RKO (cell line): ENCODE results near the gene TRPT1.

Source experiments
- DNase-seq: peaks from one replicate; pipeline ENCODE4 v3.0.0-alpha.2; 2016; ENCODE audit warnings: low spot score

Gene TRPT1

DNA sequence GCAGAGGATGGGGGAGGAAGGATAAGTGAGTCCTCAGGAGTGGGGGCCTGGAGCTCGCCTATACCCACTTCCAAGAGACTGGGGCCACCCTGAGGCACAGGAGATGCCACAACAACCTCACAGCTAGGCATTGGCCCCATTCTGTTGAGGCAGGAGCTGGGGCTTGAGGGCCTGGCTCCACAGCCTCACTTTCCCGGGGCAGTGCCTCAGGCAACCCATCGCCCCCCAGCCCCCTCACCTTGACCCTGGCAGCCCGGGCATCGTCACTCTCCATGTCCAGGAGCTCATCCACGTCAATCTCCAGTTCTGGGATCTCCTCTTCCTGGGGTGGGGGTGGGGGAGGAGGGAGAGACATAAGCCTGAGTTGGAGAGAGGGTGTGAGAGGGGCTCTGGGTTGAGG, 19.0 kb upstream of the TRPT1 start:
- peak; percentile 34 for DNase-seq

DNA sequence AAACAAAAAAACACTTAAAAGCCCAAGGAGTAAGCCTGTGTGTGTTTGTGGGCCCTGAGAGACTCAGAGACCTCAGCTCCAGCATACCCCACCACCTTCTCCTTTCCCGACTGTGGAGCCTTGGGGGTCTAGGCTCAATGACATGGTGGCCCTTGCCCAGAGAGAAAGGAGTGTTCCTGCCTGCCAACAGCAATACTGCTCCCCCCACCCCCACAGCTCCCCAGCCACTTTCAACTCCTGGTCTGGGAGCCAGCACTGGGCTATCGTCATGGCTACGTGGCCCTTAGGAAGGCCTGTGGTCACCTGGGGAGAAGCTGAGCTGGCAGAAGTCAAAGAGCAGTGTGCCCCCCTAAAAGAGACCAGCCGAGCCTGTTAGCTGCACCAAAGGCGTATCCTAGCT, 18.1 kb upstream of the TRPT1 start:
- DNase-seq = no peak

DNA sequence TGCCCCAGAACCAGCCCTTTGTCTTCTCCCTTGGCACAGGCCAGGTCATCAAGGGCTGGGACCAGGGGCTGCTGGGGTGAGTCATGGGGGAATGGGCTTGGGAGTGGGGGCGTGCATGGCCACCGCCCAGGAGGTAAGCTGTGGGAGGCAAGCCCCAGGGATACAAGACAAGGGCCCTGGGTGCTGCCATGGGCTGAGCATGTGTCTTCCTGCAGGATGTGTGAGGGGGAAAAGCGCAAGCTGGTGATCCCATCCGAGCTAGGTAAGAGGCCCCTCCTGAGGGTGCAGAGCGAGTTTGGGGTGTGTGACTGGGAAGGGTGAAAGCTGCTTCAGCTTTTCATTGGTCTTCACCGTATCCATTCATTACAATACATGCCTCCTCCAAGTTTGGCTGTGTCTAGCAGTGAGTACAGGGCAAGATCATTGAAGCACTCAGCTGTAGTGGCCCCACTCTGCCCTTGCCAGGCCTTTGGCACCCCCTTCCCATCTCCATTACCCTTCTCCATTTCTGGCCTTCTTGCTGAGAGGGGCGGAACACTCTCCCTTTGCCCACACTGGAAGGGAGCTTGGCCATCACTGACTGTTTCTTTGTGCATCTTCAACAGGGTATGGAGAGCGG, 17.4 kb upstream of the TRPT1 start:
- no peak for DNase-seq

DNA sequence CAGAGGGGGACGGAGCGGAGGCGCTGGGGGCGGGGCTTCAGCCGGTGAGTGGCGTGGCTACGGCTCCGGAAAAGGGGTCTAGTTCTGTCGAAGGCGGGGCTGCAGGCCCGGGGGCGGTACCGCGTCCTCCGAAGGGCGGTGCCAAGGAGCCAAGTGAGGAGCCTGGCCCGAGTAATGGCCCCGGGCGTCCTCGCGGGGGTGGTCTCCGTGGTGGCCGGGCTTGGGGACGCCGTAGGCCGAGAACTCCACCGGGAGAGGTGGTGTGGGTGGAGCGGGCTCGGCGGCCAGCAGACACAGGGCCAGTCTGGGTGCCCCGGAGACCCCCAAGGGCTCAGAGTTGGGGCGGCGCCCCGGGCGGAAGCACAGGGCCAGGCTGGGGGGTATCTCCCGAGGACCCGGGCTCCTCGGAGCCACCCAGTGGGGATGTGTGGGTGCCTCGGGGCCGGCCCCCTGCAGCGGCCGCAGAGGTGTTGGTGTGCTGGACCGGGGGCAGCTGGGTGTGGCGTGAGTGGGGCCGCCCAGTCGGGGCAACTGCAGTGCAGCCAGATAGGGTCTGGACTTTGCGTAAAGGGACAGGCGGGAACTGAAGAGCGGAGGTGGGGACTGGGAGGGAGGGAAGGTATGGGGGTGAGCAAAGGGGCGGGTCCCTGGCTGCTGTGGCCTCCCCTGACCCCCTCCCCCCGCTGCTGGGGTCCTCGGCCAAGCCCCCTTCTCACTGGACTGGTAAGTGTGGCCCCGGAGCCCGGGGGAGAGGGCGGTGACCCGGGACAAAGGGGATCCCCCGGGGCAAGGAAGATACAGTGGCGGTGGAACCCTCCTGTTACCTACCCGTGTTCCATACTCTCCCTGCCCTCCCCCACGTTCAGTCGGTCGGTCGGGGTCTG, 15.7 kb upstream of the TRPT1 start:
- DNase-seq = peak; percentile 97

DNA sequence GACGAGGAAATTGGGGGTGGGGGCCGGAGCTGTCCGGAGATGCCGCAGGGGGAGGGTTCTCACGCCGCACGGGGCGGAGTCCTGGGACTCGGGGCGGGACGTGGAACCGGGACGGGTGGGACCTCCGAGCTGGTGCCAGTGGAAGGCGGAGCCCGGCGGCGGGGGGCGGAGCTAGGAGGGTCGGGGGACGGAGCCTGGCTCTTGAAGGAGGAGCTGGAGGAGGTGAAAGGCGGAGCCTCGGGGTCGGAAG, 15.2 kb upstream of the TRPT1 start:
- DNase-seq = no peak

DNA sequence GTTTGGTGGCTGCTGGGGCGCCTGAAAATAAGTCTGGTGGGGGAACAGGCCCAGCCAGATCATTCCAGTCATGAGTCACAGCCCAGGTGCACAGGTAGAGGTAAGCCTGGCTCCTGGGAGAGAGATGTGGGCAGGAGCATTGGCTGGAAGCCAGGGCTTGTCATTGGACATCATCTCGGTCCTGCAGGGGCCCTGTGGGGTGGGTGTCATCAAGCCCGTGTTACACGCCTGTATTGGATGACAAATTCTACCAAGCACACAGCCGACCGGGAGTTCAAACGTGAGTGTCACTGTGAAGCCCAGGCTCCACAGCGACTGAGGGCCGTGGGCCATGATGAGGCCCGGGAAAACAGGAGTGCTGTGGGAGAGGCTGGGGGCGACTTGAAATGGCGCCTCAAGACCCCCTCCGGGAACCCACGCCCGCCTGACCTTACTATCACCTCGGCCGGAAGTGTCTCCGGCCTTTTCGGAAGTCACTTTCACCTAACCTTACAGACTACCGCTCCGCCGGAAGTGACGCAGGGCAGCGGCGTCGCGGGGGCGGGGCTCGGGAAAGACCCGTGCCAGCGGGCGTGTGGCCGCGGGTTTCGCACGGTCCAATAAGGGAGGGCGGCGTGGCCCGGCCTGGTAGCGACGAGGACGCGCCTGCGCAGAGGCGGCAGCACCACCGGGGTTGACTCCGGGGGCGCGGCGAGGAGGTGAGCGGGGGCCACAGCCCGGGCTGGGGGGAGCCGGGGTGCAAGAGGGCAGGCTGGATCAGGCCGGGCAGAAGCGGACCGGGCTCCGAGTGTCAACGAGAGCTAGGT, 14.7 kb upstream of the TRPT1 start, which contains the start of gene FKBP2:
Gene FKBP2, plus strand, starts transcription at position 661 of the 806 bp plus-strand sequence. CDS start 1,293 bp downstream, outside the sequence.
- peak; percentile 96 for DNase-seq

DNA sequence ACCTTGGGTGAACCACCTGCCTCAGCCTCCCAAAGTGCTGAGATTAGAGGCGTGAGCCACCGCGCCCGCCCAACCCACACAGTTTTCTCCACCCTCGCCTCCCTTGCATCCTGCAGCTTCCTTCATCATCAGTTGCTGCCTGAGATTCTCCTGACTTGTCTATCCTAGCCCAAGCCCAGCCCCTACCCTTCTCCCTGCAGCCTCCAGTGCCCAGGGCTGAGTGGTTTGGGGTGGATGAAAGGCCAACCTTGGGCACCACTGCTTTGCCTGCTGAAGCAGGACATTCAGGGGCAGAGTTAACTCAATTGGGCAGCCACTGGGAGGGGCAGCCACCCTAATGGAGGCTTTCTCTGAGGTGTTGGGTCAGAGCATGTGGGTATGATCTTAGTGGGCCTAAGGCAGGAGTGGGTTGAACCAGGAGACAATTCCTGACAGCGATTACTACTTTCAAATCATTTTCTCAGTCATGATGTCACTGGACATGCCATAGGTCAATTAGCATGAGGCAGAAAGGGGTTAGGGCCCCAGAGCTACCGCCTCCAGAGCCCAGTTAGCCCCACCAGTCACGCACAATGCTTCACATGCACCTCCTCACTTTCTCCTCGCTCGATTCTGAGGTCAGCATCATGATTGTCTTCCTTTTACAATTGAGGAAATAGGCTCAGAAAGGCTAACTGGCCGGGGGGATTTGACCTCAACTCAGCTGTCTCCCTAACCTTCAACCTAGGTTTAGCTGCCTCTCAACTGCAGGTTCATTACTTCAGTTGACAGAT, 13.9 kb upstream of the TRPT1 start:
- DNase-seq = peak; percentile 45

DNA sequence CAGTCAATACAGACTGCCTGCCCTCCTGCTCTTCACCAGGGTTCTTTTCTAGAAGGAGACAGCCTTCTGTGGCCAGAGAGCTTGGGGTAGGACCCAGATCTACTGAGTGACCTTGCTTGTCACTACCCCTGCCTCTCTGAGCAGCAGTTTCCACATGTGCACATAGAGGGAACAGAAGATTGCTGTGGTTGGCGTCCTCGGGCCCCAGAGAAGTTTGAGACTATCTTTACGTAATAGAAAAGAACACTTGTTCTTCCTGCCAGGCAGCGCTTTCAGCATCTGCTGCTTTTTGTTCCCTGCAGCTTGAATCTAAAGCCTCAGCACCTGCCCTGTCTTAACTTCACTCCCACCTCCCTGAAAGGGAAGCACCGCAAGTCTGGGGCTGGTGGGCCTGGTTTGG, 13.0 kb upstream of the TRPT1 start:
- DNase-seq = no peak

DNA sequence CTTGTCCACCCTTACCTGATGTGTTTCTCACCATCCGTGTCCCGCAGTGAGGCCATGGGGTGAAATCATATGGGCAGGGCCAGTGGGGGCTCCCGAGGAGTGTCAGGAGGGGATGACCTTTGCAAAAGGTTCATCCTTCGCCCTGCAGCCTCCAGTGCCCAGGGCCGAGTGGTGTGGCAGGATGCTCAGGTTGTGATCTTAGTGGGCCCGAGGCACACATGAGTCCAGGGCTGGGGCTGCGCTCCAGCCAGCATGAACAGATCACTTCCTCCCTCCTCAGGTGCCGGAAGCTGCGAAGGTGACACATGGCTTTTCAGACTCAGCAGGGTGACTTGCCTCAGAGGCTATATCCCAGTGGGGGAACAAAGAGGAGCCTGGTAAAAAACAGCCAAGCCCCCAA, 12.1 kb upstream of the TRPT1 start:
- no peak for DNase-seq

DNA sequence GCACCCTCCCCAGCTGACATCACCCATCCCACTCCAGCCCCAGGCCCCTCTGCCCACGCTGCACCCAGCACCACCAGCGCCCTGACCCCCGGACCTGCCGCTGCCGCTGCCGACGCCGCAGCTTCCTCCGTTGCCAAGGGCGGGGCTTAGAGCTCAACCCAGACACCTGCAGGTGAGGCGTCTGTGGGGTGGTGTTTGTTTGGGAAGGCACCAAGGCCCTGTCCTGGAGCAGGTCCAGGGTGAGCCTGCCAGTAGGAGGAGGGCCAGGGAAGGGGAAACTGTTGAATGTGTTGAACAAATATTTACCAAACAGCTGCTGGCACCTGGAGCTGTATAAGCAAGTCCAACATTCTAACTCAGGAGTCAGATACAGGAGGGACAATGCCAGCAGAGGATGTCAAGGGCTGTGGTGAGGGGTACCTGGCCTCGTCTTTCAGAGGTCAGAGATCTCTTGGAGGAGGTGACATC, 11.5 kb upstream of the TRPT1 start:
- DNase-seq = no peak

DNA sequence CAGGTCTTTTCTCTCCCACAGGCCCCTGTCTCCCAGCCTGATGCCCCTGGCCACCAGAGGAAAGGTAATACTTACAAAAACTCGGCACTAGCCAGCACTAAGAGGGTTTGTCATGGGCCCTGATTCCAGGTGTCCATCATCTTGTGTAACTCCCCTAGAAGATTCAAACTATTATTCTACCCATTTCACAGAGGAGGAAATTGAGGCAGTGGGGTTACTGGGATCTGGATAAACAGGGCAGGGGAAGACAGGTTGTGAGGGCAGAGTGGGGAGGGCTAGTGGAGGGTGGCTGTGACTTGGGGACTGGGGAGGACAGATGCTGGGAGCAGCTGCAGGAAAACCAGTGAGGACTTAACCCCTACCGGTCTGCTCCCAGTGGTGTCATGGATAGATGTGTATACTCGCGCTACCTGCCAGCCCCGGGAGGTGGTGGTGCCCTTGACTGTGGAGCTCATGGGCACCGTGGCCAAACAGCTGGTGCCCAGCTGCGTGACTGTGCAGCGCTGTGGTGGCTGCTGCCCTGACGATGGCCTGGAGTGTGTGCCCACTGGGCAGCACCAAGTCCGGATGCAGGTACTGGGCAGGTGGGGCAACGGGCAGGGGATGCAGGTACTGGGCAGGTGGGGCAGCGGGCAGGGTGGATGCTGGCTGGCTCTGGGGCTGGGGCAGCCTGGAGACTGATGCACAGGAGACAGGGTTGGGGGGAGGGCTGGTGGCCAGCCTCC, 9.6 kb upstream of the TRPT1 start:
- no peak for DNase-seq

DNA sequence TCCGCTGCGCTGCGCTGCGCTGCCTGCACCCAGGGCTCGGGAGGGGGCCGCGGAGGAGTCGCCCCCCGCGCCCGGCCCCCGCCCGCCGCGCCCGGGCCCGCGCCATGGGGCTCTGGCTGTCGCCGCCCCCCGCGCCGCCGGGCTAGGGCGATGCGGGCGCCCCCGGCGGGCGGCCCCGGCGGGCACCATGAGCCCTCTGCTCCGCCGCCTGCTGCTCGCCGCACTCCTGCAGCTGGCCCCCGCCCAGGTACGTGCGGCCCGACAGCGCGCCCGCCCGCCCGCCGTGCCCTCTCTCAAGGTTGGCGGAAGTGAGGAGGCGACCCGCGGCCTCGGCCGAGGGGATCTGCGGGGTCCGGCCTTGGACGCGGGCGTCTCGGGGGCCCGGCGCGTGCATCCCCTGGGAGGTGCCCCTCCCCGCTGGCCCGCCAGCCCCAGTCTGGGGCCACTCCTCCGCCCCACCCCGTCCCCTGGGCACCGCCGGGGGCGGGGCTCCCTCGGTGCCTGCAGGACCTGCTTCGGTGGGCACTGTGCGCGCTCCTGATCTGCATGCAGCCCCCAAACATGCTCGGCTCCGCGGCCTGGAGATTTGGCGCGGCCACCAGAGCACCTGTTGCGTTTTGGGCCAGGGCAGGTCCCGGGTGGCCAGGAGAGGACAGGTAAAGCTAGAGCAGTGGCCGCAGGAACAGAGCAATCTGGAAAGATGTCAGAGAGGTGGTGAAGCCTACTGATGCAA, 8.8 kb upstream of the TRPT1 start:
- peak; percentile 51 for DNase-seq

DNA sequence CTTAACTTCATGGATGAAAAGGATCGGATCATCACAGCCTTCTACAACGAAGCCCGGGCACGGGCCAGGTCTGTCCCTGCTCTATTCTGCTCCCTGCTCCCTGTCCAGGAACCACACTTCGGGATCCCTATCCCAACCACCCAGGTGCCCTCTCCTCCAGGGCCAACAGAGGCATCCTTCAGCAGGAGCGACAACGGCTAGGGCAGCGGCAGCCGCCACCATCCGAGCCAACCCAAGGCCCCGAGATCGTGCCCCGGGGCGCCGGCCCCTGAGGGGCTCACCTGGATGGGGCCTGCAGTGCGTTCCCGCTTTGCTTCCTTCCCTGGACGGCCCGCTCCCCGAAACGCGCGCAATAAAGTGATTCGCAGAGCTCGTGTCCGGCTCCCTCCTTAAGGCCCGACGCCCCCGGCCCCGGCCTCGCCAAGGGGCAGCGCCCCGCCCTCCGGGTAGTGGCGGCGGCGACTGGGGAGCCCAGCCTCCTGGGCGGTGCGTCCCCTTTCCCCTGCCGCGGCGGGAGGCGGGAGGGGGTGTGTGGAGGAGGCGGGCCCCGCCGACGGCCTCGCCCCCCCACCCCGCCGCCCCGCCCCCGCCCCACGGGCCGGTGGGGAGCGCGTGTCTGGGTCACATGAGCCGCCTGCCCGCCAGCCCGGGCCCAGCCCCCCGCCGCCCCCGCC, 8.1 kb upstream of the TRPT1 start, which contains the start of gene VEGFB:
Gene VEGFB, plus strand, starts transcription at position 672 of the 674 bp plus-strand sequence. CDS start 250 bp downstream, outside the sequence.
- DNase-seq = peak; percentile 59

DNA sequence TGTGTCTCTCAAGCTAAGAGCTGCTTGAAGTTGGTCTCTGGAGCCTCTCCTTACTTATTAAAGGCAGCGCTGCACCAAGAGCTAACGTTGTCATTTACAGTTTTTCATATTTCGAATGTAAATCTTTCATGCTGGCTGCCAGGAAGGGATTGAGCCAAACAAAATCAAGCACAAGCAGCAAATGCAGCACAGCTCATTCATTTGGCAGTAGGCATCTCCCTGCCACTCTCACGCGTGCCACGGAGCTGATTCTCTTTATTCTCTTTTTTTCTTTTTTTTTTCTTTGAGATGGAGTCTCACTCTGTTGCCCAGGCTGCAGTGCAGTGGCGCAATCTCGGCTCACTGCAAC, 7.0 kb upstream of the TRPT1 start:
- DNase-seq = no peak

DNA sequence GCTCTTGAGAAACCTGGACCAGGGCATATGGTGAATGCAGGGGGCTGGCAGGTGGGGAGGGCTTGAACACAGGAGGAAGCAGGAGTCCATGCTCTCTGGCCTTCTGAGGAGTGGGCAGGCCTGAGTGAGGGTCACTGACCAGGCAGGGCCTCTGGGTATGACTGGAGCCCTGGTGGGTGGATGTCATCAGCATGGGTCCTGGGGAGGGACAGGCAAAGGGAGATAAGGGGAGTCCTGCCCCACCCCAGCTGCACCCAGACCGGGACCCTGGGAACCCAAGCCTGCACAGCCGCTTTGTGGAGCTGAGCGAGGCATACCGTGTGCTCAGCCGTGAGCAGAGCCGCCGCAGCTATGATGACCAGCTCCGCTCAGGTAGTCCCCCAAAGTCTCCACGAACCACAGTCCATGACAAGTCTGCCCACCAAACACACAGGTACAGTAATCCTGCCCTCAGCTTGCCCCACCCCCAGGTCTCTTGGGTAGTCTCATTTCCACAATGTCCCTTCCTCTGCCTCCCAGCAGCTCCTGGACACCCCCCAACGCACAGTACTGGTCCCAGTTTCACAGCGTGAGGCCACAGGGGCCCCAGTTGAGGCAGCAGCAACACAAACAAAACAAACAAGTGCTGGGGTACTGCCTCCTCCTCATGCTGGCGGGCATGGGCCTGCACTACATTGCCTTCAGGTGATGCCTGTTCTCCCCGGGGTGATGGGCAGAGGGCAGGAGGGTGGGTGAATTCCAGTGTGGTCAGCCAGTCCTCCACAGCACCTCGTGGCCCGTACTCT, 6.4 kb upstream of the TRPT1 start:
- DNase-seq = no peak

DNA sequence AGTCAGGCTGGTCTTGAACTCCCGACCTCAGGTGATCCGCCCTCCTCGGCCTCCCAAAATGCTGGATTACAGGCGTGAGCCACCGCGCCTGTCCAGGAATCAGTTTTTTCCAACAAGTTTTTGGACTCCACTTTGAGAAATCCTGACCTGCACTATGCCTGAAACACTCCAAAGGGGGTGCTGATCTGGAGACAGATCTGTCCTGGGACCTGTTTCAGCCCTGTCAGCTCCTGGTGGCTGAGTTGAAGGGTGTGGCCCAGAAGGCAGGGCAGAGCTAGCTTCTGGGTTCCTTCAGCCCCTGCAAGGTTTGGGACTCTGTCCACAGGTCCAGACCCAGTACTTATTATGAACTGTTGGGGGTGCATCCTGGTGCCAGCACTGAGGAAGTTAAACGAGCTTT, 5.6 kb upstream of the TRPT1 start:
- no peak for DNase-seq

DNA sequence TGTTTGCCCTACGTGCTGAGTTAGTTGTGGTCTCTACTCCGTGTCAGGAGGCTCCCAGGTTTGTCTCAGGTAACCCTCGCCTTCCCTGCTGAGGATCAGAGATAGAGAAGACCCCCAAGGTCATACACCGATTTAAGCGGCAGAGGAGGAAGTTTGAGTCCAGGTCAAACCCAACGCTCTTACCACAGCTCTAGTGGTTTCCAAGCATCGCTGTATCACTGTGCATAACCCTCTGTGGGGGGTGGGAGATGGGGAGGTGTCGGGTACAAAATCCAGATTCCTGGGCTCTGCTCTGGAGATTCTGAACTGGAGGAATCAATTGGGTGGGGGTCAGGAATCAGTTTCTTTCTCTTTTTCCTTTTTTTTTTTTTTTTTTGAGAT, 5.0 kb upstream of the TRPT1 start:
- no peak for DNase-seq

DNA sequence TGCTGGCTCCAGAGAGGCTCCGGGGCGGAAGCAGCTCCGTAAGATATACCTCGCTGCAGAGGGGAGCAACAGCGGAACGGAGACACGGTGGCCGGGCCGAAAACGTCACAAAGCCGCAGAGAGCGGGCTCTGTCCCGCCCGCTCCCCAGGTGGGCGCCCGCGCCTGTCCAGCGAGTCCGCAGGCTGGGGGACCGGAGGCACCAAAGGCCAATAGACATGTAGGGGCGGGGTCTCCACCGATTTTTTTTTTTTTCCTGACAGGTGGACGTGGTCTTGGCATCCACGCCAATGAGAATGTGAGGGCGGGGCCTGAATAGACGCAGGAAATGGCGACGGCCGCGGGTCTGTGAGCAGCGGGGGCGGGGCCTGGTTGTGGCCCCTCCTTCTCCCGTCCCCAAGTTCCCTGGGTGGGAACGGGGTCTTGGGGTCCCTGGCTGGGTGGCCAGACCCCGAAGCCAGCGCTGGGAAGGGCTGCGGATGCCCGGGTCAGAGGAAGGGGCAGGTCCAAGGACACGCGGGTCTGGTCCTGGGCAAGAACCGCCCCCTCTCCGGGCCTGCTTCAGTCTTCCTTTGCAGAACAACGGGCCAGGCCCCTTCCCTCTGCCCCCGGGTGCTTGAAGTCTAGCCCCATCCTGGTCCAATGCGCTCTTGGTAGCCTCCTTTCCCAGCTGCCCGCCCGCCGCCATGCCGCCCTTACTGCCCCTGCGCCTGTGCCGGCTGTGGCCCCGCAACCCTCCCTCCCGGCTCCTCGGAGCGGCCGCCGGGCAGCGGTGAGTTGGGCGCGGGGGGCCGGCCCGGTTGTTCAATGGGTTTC, 4.4 kb upstream of the TRPT1 start, which contains the start of gene DNAJC4:
Gene DNAJC4, plus strand, starts transcription at position 378 of the 814 bp plus-strand sequence. Its CDS starts 307 bp downstream, at position 685.
- DNase-seq = peak; percentile 84
